ENCODE measurements around the gene RHOBTB3. TPM values are rescaled to one million over a fixed set of nuclear protein-coding genes. Genes with fewer than 3 reads are reported as not detected.

RHOBTB3 gene
- total RNA-seq, 2 experiments from 2014 or later = 0.06 to 0.61 TPM

GRCh38 chr5:95798048-95798447, 66.9 kb downstream of the RHOBTB3 start:
- POLR2A ChIA-PET = no interaction called here
- ATAC-seq (ENCODE audit: low read depth) (no peak), DNase-seq (no peak)
- no peak overlapping the region for H3K4me3 Mint-ChIP-seq
- H3K4me1 Mint-ChIP-seq = peaks cover 9% of the 10 kb centered on the region
- no peaks in the 10 kb centered on the region for H3K9me3 Mint-ChIP-seq
- no peak overlapping the region for H3K27ac Mint-ChIP-seq
- H3K36me3 Mint-ChIP-seq = peaks cover 12% of the 10 kb centered on the region
- H3K27me3 Mint-ChIP-seq = no peaks in the 10 kb centered on the region

GRCh38 chr5:95798545-95798944, 67.4 kb downstream of the RHOBTB3 start:
- no peak overlapping the region for H3K27ac Mint-ChIP-seq
- no peak overlapping the region for H3K4me3 Mint-ChIP-seq
- DNase-seq = no peak
- peaks cover 12% of the 10 kb centered on the region for H3K36me3 Mint-ChIP-seq
- H3K27me3 Mint-ChIP-seq = no peaks in the 10 kb centered on the region
- POLR2A ChIA-PET = no interaction called here
- ATAC-seq (ENCODE audit: low read depth) = no peak
- H3K4me1 Mint-ChIP-seq = peaks cover 9% of the 10 kb centered on the region
- no peaks in the 10 kb centered on the region for H3K9me3 Mint-ChIP-seq

GRCh38 chr5:95799191-95799835, 68.2 kb downstream of the RHOBTB3 start:
- Mint-ChIP-seq H3K27ac (no peak overlapping the region), H3K4me3 (no peak overlapping the region), H3K9me3 (no peaks in the 10 kb centered on the region), H3K36me3 (peaks cover 12% of the 10 kb centered on the region), H3K4me1 (peaks cover 9% of the 10 kb centered on the region), H3K27me3 (no peaks in the 10 kb centered on the region)
- ATAC-seq (ENCODE audit: low read depth) (no peak), DNase-seq (no peak)
- POLR2A ChIA-PET = interaction anchor here (0.6 kb wide), 1 partner anchor 539 kb away, joined by 3 read pairs; no protein-coding TSS in a partner anchor

- ATAC-seq (ENCODE audit: low read depth) = no peak
- POLR2A ChIA-PET = no interaction called here
Measured at GRCh38 chr5:95800553-95800952, 69.4 kb downstream of the RHOBTB3 start.

GRCh38 chr5:95801532-95801931, 70.4 kb downstream of the RHOBTB3 start:
- Mint-ChIP-seq H3K4me1 (peaks cover 9% of the 10 kb centered on the region), H3K4me3 (no peak overlapping the region), H3K27me3 (no peaks in the 10 kb centered on the region), H3K27ac (no peak overlapping the region), H3K9me3 (peaks cover 2% of the 10 kb centered on the region), H3K36me3 (peaks cover 19% of the 10 kb centered on the region)
- no peak for DNase-seq
- POLR2A ChIA-PET = interaction anchor here (1.6 kb wide), 1 partner anchor 32 kb away, joined by 3 read pairs; no protein-coding TSS in a partner anchor
- ATAC-seq (ENCODE audit: low read depth) = no peak

More at GRCh38 chr5:95800553-95800952, 69.4 kb downstream of the RHOBTB3 start:
- Mint-ChIP-seq H3K4me1 (peaks cover 9% of the 10 kb centered on the region), H3K27ac (no peak overlapping the region), H3K9me3 (peaks cover 2% of the 10 kb centered on the region), H3K4me3 (no peak overlapping the region), H3K27me3 (no peaks in the 10 kb centered on the region), H3K36me3 (peaks cover 18% of the 10 kb centered on the region)
- no peak for DNase-seq

- ATAC-seq (ENCODE audit: low read depth) (no peak), DNase-seq (no peak)
- Mint-ChIP-seq H3K36me3 (peaks cover 19% of the 10 kb centered on the region), H3K4me3 (no peak overlapping the region), H3K4me1 (peaks cover 9% of the 10 kb centered on the region), H3K9me3 (peaks cover 2% of the 10 kb centered on the region), H3K27ac (no peak overlapping the region), H3K27me3 (no peaks in the 10 kb centered on the region)
- POLR2A ChIA-PET = interaction anchor here (1.6 kb wide), 1 partner anchor 32 kb away, joined by 3 read pairs; no protein-coding TSS in a partner anchor
Measured at GRCh38 chr5:95801961-95802360, 70.8 kb downstream of the RHOBTB3 start.

- H3K36me3 Mint-ChIP-seq = peaks cover 14% of the 10 kb centered on the region
- H3K27me3 Mint-ChIP-seq = no peaks in the 10 kb centered on the region
- DNase-seq (no peak), ATAC-seq (ENCODE audit: low read depth) (no peak)
- H3K4me3 Mint-ChIP-seq = no peak overlapping the region
- POLR2A ChIA-PET = interaction anchor here (0.6 to 1.1 kb wide), 2 partner anchors 19 to 41 kb away, joined by 3 to 4 read pairs; partner anchors contain the start of gene GLRX
- H3K9me3 Mint-ChIP-seq = peaks cover 2% of the 10 kb centered on the region
- H3K27ac Mint-ChIP-seq = no peak overlapping the region
- peaks cover 19% of the 10 kb centered on the region for H3K4me1 Mint-ChIP-seq
Measured at GRCh38 chr5:95803271-95804148, 72.4 kb downstream of the RHOBTB3 start.

GRCh38 chr5:95804736-95805539, 73.8 kb downstream of the RHOBTB3 start:
- POLR2A ChIA-PET = interaction anchor here (0.5 kb wide), 1 partner anchor 15 kb away, joined by 3 read pairs; no protein-coding TSS in a partner anchor
- Mint-ChIP-seq H3K27me3 (no peaks in the 10 kb centered on the region), H3K4me3 (no peak overlapping the region), H3K27ac (no peak overlapping the region), H3K4me1 (peaks cover 27% of the 10 kb centered on the region), H3K9me3 (peaks cover 2% of the 10 kb centered on the region), H3K36me3 (peaks cover 14% of the 10 kb centered on the region)
- DNase-seq (no peak), ATAC-seq (ENCODE audit: low read depth) (no peak)

GRCh38 chr5:95806687-95807086, 75.6 kb downstream of the RHOBTB3 start:
- no peaks in the 10 kb centered on the region for H3K27me3 Mint-ChIP-seq
- H3K4me3 Mint-ChIP-seq = no peak overlapping the region
- ATAC-seq (ENCODE audit: low read depth) = no peak
- no peak overlapping the region for H3K27ac Mint-ChIP-seq
- peaks cover 43% of the 10 kb centered on the region for H3K4me1 Mint-ChIP-seq
- H3K9me3 Mint-ChIP-seq = peaks cover 2% of the 10 kb centered on the region
- DNase-seq = no peak
- peaks cover 12% of the 10 kb centered on the region for H3K36me3 Mint-ChIP-seq
- POLR2A ChIA-PET = interaction anchor here (4.5 to 4.7 kb wide), 2 partner anchors 15 to 28 kb away, joined by 24 to 97 read pairs; partner anchors contain the start of gene GLRX

GRCh38 chr5:95808013-95808685, 77.0 kb downstream of the RHOBTB3 start:
- H3K9me3 Mint-ChIP-seq = peaks cover 2% of the 10 kb centered on the region
- peak overlapping the region; percentile 78 for H3K4me3 Mint-ChIP-seq
- peak overlapping the region; percentile 92 for H3K27ac Mint-ChIP-seq
- H3K27me3 Mint-ChIP-seq = no peaks in the 10 kb centered on the region
- POLR2A ChIA-PET = interaction anchor here (1.4 to 4.7 kb wide), 5 partner anchors 13 to 161 kb away, joined by 4 to 97 read pairs (median 7); partner anchors contain the start of genes GLRX and RFESD
- peaks cover 19% of the 10 kb centered on the region for H3K36me3 Mint-ChIP-seq
- H3K4me1 Mint-ChIP-seq = peaks cover 51% of the 10 kb centered on the region
- ATAC-seq (ENCODE audit: low read depth) (no peak), DNase-seq (no peak)

- Mint-ChIP-seq H3K27ac (peak overlapping the region; percentile 92), H3K36me3 (peaks cover 23% of the 10 kb centered on the region), H3K4me1 (peaks cover 54% of the 10 kb centered on the region), H3K27me3 (no peaks in the 10 kb centered on the region), H3K9me3 (peaks cover 2% of the 10 kb centered on the region), H3K4me3 (peak overlapping the region; percentile 78)
- DNase-seq = peak; percentile 70
- POLR2A ChIA-PET = interaction anchor here (1.4 to 4.7 kb wide), 5 partner anchors 13 to 162 kb away, joined by 4 to 97 read pairs (median 7); partner anchors contain the start of genes GLRX and RFESD
- peak; percentile 100 for ATAC-seq (ENCODE audit: low read depth)
Measured at GRCh38 chr5:95808686-95809413, 77.7 kb downstream of the RHOBTB3 start.
